Nephron (organoid): ENCODE measurements around the gene CELA2A.

Source experiments
- H3K27ac Mint-ChIP-seq, 3 experiments: 2 replicates each; pipeline ENCODE4 v1.8.0; 2020; ENCODE audit warnings: mixed read lengths in 3 of 3, mild to moderate bottlenecking in 2 of 3, moderate library complexity in 1 of 3
- H3K27me3 Mint-ChIP-seq: 2 replicates; pipeline ENCODE4 v1.8.0; 2021; ENCODE audit warnings: low read depth, mild to moderate bottlenecking, moderate library complexity, mixed read lengths
- H3K36me3 Mint-ChIP-seq: 2 replicates; pipeline ENCODE4 v1.8.0; 2020; ENCODE audit warnings: low read depth, mixed read lengths
- H3K4me1 Mint-ChIP-seq: 2 replicates; pipeline ENCODE4 v1.8.0; 2020; ENCODE audit warnings: mixed read lengths
- H3K4me3 Mint-ChIP-seq, 3 experiments: 2 replicates each; pipeline ENCODE4 v1.8.0; 2020; ENCODE audit warnings: mild to moderate bottlenecking in 3 of 3, mixed read lengths in 3 of 3, moderate library complexity in 2 of 3
- H3K9me3 Mint-ChIP-seq: 2 replicates; pipeline ENCODE4 v1.8.0; 2020; ENCODE audit warnings: mixed read lengths
- CTCF ChIP-seq, 3 experiments: fragments of 200-600 bp; sonication (generic); IDR thresholded peaks; one replicate each; pipeline ENCODE4 v1.5.0; 2021; ENCODE audit warnings: antibody characterized with exemption in 3 of 3; ENCODE audit not compliant: unreplicated experiment in 3 of 3

Gene CELA2A

DNA sequence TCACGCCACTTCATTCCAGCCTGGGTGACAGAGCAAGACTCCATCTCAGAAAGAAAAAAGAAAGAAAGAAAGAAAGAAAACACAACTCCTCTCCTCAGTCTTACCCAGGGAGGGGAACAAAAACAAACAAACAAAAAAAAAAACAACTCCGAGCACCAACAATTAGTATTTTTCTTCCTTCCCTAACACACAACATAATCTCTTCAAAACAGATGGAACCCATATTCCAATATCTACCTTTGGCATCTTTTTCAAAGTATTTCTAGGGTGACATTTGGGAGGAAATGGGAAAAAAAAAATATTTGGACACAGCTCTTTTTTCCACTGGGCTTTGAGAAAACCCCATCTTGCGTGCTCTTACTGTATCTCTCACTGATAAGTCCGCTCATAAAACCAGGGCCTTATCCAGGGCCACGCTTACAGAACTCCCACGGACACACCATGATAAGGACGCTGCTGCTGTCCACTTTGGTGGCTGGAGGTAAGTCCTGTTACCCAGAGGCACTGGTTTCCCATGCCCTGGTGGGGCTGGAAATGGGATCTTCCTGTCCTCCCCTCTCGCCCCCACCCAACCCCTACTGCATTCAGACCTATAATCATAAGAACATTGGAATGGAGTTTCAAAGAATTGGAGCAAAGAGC is at the start of gene CELA2A:
Gene CELA2A (plus strand): TSS at position 420 of the 642 bp plus-strand sequence. CDS start 22 bp downstream, at position 442.
- Mint-ChIP-seq H3K27ac (no peak within 1 kb of the TSS), H3K27me3 (no peaks in the 10 kb centered on the region), H3K4me1 (peaks cover 18% of the 10 kb centered on the region), H3K9me3 (peaks cover 3% of the 10 kb centered on the region), H3K36me3 (no peaks in the 10 kb centered on the region), H3K4me3 (no peak within 1 kb of the TSS)
- no peak for TF ChIP-seq CTCF (IDR thresholded peaks at IDR 0.05; ENCODE audit: unreplicated experiment in 3 of 3)

- Mint-ChIP-seq H3K27ac (peak overlapping the region in 1 of 3 experiments; percentile 28), H3K9me3 (no peaks in the 10 kb centered on the region)
Observed at GRCh38 chr1:15407580-15407979, 49.0 kb upstream of the CELA2A start.

DNA sequence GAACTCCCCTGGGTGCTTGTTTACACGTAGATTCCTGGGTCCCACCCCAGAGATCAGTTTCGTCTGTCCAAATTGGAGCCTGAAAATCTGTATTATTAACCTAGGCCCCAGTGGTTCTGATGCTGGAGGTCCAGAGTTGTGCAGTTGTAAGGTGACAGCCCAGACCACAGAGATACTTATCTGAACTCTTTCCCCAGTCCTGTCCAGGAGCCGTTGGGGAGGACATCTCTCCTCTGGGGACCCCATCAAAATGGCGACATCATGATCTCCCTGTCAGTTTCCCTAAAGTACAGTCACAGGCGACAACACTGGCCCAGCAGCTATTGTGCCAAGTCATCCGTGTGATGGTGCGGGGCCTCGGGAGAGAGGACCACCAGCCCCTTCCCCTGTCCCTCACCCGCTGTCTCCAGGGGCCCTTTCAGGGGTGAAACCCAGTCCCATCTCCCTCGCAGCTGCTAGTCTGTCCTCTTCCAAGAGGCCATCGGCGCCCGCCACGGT is 47.6 kb upstream of the CELA2A start:
- no peaks in the 10 kb centered on the region for H3K9me3 Mint-ChIP-seq
- H3K36me3 Mint-ChIP-seq = no peaks in the 10 kb centered on the region
- peak overlapping the region; percentile 87 to 92 (median 90) for H3K4me3 Mint-ChIP-seq
- H3K4me1 Mint-ChIP-seq = peaks cover 33% of the 10 kb centered on the region
- peak overlapping the region in 2 of 3 experiments; percentile 59 to 80 for H3K27ac Mint-ChIP-seq
- peaks cover 30% of the 10 kb centered on the region for H3K27me3 Mint-ChIP-seq
- no peak for TF ChIP-seq CTCF (IDR thresholded peaks at IDR 0.05; ENCODE audit: unreplicated experiment in 3 of 3)

More at GRCh38 chr1:15407580-15407979, 49.0 kb upstream of the CELA2A start:
- H3K4me1 Mint-ChIP-seq = peaks cover 31% of the 10 kb centered on the region
- no peaks in the 10 kb centered on the region for H3K36me3 Mint-ChIP-seq
- no peak for TF ChIP-seq CTCF (IDR thresholded peaks at IDR 0.05; ENCODE audit: unreplicated experiment in 3 of 3)
- peaks cover 32% of the 10 kb centered on the region for H3K27me3 Mint-ChIP-seq
- H3K4me3 Mint-ChIP-seq = peak overlapping the region; percentile 64 to 78 (median 72)

DNA sequence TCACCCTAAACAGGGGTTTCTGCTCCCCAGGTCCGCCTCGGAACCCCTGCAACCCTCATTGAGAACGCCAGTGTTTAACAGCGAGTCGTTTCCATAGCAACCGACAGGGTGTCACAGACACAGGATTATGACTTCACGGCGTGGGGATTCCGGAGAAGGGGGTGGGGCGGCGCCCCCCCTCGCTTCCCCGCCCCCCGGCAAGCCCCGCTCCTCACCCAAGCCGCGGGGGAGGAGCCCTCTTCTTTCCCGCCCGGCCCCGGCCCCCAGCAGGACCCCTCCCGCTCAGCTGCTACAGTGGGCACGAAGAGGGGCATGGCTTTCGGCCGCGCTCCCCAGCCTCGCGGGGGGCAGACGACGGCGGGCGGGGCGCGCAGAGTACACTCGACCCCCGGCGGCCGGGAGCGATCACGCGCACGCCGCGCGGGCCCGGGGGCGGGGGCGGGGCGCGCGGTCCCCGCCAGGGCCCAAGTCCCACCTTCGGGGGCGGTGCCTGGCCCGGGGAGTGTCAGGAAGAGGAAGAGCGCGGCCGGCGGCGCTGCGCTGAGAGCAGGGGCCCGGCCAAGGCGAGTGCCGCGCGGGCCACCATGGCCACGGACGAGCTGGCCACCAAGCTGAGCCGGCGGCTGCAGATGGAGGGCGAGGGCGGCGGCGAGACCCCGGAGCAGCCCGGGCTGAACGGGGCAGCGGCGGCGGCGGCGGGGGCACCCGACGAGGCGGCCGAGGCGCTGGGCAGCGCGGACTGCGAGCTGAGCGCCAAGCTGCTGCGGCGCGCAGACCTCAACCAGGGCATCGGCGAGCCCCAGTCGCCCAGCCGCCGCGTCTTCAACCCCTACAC is 46.9 kb upstream of the CELA2A start, which contains the start of gene EFHD2:
Gene EFHD2 (plus strand): TSS at position 501 of the 835 bp plus-strand sequence. CDS start 84 bp downstream, at position 585.
- Mint-ChIP-seq H3K9me3 (no peaks in the 10 kb centered on the region), H3K27me3 (peaks cover 36% of the 10 kb centered on the region), H3K36me3 (no peaks in the 10 kb centered on the region), H3K4me3 (peak within 1 kb of the TSS; percentile 92 to 94 (median 92)), H3K4me1 (peaks cover 33% of the 10 kb centered on the region), H3K27ac (peak within 1 kb of the TSS in 2 of 3 experiments; percentile 59 to 80)
- TF ChIP-seq CTCF (IDR thresholded peaks at IDR 0.05; ENCODE audit: unreplicated experiment in 3 of 3) = no peak

DNA sequence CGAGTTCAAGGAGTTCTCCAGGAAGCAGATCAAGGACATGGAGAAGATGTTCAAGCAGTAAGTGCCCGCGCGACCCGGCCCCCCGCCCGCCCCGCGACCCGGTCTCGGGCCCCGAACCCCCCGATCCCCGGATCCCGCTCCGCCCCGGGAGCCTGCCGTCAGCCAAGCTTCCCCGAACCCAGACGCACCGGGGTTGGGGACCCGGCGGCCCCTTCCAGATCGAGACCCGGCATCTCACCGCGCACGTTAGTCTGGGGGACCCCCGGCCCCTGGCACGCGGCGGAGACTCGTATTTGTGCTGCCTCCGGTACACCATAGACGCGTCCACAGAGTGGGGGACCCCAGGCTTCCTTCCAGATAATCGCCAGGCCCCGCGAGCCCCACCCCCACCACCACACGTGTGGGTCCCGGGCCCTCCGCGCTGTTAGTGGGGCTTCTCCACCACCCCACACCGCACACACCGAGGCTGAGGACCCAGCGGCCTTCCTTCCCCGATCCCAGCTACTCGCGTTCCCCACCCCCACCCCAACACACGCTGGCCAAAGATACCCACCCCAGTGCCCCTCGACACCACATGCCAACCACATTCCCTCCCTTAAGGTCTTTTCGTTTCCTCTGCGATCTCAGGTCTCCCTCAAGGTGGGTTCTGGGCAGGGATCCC is 46.2 kb upstream of the CELA2A start:
- no peaks in the 10 kb centered on the region for H3K36me3 Mint-ChIP-seq
- peaks cover 33% of the 10 kb centered on the region for H3K4me1 Mint-ChIP-seq
- H3K9me3 Mint-ChIP-seq = no peaks in the 10 kb centered on the region
- no peak overlapping the region for H3K27ac Mint-ChIP-seq
- H3K27me3 Mint-ChIP-seq = peaks cover 36% of the 10 kb centered on the region
- no peak for TF ChIP-seq CTCF (IDR thresholded peaks at IDR 0.05; ENCODE audit: unreplicated experiment in 3 of 3)
- peak overlapping the region; percentile 92 to 94 (median 92) for H3K4me3 Mint-ChIP-seq
